NCI-H146 treated with DMSO at 0.1 percent for 48 hours (cell line): ENCODE results near the gene HBA2.
"Not testable (repeated sequence)": the region's sequence is repeated elsewhere in the genome, so short reads cannot be mapped to it uniquely, and the experiment has no call there.

Experiments used
- DNase-seq: peaks from one replicate; lab custom pipeline; 2025; ENCODE audit not compliant: unreplicated experiment; lab: John Stamatoyannopoulos, UW

Gene HBA2

DNA sequence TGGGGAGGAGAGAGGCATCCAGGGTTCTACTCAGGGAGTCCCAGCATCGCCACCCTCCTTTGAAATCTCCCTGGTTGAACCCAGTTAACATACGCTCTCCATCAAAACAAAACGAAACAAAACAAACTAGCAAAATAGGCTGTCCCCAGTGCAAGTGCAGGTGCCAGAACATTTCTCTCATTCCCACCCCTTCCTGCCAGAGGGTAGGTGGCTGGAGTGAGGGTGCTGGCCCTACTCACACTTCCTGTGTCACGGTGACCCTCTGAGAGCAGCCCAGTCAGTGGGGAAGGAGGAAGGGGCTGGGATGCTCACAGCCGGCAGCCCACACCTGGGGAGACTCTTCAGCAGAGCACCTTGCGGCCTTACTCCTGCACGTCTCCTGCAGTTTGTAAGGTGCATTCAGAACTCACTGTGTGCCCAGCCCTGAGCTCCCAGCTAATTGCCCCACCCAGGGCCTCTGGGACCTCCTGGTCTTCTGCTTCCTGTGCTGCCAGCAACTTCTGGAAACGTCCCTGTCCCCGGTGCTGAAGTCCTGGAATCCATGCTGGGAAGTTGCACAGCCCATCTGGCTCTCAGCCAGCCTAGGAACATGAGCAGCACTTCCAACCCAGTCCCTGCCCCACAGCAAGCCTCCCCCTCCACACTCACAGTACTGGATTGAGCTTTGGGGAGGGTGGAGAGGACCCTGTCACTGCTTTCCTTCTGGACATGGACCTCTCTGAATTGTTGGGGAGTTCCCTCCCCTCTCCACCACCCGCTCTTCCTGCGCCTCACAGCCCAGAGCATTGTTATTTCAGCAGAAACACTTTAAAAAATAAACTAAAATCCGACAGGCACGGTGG is 1.5 kb downstream of the HBA2 start:
- DNase-seq = not testable (repeated sequence)

DNA sequence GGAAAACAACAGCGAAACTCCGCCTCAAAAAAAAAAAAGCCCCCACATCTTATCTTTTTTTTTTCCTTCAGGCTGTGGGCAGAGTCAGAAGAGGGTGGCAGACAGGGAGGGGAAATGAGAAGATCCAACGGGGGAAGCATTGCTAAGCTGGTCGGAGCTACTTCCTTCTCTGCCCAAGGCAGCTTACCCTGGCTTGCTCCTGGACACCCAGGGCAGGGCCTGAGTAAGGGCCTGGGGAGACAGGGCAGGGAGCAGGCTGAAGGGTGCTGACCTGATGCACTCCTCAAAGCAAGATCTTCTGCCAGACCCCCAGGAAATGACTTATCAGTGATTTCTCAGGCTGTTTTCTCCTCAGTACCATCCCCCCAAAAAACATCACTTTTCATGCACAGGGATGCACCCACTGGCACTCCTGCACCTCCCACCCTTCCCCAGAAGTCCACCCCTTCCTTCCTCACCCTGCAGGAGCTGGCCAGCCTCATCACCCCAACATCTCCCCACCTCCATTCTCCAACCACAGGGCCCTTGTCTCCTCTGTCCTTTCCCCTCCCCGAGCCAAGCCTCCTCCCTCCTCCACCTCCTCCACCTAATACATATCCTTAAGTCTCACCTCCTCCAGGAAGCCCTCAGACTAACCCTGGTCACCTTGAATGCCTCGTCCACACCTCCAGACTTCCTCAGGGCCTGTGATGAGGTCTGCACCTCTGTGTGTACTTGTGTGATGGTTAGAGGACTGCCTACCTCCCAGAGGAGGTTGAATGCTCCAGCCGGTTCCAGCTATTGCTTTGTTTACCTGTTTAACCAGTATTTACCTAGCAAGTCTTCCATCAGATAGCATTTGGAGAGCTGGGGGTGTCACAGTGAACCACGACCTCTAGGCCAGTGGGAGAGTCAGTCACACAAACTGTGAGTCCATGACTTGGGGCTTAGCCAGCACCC is 2.6 kb downstream of the HBA2 start:
- DNase-seq = no peak

DNA sequence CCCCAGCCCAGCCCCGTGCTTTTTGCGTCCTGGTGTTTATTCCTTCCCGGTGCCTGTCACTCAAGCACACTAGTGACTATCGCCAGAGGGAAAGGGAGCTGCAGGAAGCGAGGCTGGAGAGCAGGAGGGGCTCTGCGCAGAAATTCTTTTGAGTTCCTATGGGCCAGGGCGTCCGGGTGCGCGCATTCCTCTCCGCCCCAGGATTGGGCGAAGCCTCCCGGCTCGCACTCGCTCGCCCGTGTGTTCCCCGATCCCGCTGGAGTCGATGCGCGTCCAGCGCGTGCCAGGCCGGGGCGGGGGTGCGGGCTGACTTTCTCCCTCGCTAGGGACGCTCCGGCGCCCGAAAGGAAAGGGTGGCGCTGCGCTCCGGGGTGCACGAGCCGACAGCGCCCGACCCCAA is 3.3 kb downstream of the HBA2 start:
- not testable (repeated sequence) for DNase-seq

DNA sequence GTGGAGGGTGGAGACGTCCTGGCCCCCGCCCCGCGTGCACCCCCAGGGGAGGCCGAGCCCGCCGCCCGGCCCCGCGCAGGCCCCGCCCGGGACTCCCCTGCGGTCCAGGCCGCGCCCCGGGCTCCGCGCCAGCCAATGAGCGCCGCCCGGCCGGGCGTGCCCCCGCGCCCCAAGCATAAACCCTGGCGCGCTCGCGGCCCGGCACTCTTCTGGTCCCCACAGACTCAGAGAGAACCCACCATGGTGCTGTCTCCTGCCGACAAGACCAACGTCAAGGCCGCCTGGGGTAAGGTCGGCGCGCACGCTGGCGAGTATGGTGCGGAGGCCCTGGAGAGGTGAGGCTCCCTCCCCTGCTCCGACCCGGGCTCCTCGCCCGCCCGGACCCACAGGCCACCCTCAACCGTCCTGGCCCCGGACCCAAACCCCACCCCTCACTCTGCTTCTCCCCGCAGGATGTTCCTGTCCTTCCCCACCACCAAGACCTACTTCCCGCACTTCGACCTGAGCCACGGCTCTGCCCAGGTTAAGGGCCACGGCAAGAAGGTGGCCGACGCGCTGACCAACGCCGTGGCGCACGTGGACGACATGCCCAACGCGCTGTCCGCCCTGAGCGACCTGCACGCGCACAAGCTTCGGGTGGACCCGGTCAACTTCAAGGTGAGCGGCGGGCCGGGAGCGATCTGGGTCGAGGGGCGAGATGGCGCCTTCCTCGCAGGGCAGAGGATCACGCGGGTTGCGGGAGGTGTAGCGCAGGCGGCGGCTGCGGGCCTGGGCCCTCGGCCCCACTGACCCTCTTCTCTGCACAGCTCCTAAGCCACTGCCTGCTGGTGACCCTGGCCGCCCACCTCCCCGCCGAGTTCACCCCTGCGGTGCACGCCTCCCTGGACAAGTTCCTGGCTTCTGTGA is 4.1 kb downstream of the HBA2 start, which contains the start of gene HBA1:
Gene HBA1 (plus strand): TSS at position 204 of the 906 bp plus-strand sequence. CDS start 37 bp downstream, at position 241.
- DNase-seq = not testable (repeated sequence)

DNA sequence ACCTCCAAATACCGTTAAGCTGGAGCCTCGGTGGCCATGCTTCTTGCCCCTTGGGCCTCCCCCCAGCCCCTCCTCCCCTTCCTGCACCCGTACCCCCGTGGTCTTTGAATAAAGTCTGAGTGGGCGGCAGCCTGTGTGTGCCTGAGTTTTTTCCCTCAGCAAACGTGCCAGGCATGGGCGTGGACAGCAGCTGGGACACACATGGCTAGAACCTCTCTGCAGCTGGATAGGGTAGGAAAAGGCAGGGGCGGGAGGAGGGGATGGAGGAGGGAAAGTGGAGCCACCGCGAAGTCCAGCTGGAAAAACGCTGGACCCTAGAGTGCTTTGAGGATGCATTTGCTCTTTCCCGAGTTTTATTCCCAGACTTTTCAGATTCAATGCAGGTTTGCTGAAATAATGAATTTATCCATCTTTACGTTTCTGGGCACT is 4.7 kb downstream of the HBA2 start:
- peak; percentile 86 for DNase-seq

DNA sequence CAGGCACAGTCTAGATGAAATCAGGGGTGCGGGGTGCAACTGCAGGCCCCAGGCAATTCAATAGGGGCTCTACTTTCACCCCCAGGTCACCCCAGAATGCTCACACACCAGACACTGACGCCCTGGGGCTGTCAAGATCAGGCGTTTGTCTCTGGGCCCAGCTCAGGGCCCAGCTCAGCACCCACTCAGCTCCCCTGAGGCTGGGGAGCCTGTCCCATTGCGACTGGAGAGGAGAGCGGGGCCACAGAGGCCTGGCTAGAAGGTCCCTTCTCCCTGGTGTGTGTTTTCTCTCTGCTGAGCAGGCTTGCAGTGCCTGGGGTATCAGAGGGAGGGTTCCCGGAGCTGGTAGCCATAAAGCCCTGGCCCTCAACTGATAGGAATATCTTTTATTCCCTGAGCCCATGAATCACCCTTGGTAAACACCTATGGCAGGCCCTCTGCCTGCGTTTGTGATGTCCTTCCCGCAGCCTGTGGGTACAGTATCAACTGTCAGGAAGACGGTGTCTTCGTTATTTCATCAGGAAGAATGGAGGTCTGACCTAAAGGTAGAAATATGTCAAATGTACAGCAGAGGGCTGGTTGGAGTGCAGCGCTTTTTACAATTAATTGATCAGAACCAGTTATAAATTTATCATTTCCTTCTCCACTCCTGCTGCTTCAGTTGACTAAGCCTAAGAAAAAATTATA is 5.4 kb downstream of the HBA2 start:
- no peak for DNase-seq

DNA sequence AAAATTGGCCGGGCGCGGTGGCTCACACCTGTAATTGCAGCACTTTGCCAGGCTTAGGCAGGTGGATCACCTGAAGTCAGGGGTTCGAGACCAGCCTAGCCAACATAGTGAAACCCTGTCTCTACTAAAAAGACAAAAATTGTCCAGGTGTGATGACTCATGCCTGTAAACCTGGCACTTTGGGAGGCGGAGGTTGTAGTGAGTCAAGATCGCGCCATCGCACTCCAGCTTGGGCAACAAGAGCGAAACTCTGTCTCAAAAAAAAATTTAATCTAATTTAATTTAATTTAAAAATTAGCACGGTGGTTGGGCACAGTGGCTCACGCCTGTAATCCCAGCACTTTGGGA is 6.0 kb downstream of the HBA2 start:
- no peak for DNase-seq

DNA sequence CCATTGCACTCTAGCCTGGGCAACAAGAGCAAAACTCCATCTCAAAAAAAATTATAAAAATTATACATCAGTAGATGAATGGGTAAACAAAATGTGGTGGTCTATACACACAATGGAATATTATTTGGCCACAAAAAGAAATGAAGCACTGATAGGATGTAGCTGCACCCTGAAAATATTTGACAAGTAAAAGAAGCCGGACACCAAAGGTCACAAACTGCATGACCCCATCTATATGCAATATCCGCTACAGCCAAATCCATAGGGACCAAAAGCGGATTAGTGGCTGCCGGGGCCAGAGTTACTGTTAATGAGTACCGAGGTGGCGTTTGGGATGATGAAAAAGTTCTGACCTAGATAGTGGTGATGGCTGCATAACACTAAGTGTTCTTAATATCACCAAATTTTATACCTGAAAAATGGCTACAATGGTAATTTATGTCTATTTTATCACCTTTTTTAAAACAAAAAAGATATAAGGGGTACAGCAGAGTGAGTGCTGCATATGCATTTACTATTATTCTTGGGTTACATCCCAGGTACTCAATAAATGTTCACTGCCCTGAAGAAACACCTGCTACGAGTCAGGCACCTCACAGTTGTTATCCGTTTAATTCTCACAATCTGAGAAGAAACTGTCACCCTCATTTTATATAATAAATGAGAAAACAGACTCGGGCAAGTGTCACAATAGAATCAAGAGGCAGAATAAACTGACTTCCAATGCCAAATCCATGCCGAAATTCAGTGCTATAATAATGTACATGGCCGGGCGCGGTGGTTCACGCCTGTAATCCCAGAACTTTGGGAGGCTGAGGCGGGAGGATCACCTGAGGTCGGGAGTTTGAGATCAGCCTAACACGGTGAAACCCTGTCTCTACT is 6.8 kb downstream of the HBA2 start:
- DNase-seq = no peak

DNA sequence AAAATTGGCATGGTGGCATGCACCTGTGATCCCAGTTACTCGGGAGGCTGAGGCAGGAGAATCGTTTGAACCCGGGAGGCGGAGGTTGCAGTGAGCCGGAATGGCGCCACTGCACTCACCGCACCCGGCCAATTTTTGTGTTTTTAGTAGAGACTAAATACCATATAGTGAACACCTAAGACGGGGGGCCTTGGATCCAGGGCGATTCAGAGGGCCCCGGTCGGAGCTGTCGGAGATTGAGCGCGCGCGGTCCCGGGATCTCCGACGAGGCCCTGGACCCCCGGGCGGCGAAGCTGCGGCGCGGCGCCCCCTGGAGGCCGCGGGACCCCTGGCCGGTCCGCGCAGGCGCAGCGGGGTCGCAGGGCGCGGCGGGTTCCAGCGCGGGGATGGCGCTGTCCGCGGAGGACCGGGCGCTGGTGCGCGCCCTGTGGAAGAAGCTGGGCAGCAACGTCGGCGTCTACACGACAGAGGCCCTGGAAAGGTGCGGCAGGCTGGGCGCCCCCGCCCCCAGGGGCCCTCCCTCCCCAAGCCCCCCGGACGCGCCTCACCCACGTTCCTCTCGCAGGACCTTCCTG is 7.5 kb downstream of the HBA2 start, which contains the start of gene HBQ1:
Gene HBQ1 (plus strand): TSS at position 359 of the 575 bp plus-strand sequence. CDS start 28 bp downstream, at position 387.
- no peak for DNase-seq

DNA sequence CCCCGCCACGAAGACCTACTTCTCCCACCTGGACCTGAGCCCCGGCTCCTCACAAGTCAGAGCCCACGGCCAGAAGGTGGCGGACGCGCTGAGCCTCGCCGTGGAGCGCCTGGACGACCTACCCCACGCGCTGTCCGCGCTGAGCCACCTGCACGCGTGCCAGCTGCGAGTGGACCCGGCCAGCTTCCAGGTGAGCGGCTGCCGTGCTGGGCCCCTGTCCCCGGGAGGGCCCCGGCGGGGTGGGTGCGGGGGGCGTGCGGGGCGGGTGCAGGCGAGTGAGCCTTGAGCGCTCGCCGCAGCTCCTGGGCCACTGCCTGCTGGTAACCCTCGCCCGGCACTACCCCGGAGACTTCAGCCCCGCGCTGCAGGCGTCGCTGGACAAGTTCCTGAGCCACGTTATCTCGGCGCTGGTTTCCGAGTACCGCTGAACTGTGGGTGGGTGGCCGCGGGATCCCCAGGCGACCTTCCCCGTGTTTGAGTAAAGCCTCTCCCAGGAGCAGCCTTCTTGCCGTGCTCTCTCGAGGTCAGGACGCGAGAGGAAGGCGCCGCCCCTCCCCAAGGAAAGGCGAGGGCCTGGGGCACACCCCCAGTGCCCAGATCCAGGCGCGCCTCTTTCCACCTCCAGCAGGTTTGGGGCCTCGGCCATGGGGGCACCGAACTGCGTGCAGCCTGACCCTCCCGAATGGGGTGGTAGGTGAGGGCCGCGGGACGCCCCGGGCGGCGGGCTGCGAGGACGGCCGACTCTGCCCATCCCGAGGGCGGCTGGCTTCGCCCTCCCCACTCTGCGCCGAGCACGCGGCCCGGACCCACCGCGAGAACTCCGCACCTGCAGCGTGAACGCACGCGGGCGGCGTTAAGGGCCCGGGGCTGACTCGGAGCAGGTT is 8.2 kb downstream of the HBA2 start:
- peak; percentile 50 for DNase-seq

DNA sequence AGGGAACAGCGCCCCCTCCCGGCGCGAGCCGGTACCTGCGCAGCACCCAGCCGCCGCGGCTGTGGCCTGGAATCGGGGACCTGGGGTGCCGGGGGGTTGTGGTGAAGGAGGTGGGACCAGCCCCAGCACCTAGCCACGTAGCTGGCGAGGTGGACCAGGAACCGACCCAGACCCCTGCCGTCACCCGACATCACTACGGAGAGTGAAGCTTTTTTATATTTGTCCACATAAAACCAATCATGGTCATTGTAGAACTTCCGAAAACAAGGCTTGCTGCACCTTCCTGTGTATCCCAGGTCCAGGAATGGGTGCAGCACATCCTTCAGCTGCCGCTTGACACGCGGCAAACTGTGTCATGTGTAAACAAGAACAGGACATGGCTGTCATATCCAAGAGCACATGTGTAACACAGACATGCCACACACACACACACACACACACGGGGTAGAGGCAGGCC is 8.9 kb downstream of the HBA2 start:
- DNase-seq = no peak

DNA sequence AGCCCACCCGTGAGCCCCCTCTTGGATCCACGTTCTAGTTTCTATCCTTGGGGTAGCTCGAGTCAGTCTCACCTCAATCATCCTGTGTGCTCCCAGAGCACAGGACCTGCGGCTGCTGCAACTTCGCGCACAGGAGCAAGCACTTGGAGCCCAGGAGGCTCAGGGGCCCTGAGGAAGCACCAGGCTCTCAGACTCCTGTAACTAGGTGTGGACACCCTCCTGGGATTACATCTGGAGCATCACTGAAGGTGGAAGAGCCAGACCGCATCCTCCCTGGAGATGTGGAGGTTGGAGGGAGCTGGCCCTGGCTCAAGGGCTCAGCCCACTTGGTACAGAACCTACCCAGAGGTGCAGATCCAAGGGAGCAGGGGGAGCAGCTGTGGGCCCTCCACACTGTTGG is 10.3 kb downstream of the HBA2 start:
- no peak for DNase-seq

DNA sequence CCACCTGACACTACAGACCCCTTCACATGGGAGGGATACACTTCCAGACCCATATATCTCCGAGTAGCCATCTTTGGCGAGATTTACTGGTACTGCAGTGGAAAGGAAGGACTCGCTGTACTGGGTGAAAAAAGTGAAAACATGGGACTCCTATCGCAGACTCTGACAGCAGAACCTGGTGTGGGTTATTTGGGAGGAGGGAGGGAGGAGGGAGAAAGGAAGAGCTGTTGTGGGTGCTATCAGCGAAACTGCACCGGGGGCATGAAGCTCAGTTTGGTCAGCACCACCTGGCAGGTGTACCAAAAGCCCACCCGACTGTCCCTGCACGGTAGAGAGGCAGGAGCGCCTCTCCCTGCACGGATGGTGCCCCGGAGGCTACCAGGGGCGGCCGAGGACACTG is 12.5 kb downstream of the HBA2 start:
- no peak for DNase-seq

DNA sequence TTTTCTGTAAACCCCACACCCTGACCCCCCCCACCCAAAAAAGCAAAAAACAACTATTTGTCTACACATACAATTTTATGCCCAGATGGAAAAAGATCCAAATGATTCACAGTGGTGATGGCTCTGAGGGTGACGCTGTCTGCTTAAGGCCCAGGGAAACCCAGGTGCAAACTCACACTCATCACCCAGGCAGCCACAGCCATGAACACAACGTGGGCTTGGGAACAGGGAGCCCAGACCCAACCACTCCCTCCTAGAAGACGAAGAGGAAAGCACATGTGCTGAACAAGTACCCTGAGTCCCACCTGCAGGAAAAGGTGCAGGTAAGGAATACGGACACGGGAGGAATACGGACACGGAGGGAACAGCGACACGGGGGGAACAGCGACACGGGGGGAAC is 13.0 kb downstream of the HBA2 start:
- no peak for DNase-seq

DNA sequence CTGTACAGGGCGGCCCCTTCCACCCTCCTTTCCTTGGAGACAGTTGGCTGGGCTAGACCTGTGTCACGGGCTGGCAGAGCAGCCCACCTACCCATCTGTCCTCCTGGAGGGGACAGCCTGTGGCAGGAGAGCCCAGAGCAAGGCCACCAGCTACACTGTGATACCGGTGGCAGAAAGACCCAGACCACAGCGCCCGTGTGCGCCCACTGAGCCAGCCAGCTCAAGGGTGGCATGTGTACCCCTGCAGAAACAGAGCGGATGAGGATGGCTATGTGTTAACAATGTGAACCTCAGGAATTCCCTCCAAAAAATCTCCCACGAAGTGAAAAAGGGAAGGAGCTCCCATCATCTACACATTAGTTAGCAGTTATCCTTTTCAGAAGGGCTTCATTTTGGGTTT is 14.7 kb downstream of the HBA2 start:
- no peak for DNase-seq

DNA sequence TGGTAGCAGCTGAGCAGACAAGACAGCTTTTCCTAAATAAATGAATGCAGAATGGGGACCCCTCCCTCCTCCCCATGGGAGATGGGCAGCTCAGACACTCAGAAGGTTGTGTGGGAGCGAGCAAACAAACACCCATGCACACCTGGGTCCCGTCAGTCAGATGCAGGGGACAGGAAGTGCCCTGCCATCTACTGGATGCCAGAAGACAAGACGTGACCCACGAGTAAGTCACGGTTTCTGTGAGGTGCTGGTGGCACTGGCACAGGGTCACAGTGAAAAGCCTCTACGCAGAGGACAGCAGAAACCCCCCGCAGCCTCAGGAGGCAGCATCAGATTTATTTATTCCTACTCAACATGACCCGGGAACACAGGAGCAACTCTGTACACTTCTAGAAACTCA is 16.0 kb downstream of the HBA2 start:
- DNase-seq = no peak

DNA sequence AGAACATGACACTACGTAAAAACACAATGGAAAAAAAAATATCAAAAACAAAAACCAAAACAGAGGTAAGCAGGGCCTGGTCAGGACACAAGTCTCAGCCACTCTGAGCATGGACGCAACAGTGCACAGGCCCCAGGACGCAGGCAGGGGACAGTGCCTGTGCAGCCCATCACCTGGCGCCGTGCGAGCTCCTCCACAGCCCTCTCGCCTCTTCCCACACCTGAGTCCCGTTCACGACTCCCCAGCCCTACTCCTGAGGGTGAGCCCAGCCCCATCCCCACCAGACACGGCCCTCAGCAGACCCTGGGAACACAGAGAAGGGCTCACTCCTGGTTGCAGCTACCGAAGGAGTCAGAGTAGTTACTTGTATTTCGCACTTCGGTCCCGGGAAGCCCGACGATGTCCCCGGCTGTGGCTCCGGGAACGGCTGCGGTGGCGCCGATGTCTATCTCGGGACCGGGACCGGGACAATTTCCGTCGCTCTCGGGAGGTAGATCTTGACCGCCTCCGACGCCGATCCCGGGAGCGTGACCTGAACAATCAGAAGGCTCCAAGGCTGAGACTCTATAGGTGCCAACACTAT is 17.0 kb downstream of the HBA2 start:
- DNase-seq = no peak
